GM12801 (cell line): ENCODE data around the gene MAP7.

Experiments
- TF ChIP-seq, protein P1 (sequence below): IDR thresholded peaks from one replicate; pipeline ENCODE4 v1.5.1; 2011; ENCODE audit warnings: control low read depth; ENCODE audit not compliant: insufficient read length; ENCODE audit errors: extremely low read depth

MAP7 gene

DNA sequence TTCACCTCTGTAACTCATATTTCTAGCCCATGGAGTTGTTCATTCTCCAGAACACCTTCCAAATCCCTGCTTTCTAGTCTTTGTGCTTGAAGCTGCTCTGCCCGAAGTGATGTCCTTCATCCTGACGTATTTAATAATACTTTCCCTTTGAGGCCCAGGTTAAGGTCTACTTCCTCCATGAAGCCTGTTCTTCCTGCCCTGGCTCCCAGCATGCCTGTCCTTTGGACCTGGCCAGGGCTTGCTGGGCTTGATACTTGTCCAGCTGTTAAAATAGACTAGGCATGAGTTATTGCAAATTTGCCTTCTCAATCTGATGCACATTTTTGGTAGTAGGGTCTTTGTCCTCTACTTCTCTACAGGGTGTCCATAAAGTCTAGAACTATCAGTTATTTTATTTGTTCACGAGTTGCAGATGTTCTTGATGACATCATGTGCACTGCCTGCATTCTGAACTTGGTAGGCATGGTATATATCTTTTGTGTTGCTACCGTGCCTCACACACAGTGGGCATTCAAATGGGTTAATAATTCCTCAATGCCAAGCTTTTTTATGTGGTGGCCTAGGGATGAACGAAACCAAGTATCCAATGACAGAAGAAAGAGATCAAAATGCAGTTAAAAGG is 3.1 kb upstream of the MAP7 start:
- TF ChIP-seq, protein P1, sequence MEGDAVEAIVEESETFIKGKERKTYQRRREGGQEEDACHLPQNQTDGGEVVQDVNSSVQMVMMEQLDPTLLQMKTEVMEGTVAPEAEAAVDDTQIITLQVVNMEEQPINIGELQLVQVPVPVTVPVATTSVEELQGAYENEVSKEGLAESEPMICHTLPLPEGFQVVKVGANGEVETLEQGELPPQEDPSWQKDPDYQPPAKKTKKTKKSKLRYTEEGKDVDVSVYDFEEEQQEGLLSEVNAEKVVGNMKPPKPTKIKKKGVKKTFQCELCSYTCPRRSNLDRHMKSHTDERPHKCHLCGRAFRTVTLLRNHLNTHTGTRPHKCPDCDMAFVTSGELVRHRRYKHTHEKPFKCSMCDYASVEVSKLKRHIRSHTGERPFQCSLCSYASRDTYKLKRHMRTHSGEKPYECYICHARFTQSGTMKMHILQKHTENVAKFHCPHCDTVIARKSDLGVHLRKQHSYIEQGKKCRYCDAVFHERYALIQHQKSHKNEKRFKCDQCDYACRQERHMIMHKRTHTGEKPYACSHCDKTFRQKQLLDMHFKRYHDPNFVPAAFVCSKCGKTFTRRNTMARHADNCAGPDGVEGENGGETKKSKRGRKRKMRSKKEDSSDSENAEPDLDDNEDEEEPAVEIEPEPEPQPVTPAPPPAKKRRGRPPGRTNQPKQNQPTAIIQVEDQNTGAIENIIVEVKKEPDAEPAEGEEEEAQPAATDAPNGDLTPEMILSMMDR: no peak

DNA sequence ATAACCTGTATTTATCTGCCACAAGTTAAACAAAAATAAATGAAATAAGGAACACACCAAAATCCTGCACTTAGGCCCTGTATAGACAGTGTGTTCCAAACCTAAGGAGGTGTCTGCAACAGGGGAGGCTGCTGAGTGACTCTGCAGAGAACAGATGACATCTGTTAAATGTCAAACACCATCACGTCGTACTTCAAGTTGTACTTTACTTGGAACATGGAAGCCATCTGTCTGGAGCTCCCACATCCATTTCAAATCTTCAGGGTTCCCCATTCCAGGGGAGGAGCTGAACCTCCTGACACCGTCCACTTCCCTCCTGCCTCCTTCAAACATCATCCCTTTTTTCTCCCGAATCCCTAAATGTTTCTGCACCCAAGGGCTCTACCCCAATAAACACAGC is 1.8 kb upstream of the MAP7 start:
- TF ChIP-seq, protein P1: no peak

DNA sequence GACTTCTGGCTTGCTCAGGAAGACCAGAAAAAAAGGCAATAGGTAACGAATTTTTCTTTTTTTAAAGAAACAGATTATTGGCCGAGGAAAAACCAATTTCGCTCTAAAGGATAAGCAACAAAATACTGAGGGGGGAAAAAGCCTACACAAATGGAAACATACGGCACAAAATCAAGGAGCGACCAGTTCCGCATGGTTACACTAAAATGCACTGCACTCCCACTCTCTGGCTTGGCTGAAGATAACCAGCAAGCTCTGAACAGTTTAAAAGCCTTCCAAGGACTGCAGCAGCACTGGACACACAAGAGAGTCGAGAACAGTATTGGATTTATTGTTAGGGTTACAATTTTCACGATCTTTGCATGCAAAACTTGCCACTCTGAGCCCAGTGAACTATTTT is 881 bp upstream of the MAP7 start:
- TF ChIP-seq, protein P1: no peak

DNA sequence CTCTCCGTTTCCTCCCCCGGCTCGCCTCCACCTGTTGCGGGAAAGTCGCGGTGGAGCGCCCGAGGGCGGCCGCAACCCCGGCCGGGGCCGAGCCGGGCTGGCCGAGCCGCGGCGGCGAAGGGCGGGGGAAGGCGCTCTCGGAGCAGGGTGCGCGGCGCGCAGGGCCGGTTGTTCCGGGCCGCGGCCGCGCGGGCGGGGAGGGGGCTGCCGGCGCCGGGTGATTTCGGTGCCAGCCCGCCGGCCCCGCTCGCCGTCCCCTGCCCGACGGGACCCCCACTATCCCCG is 235 bp downstream of the MAP7 start:
- TF ChIP-seq, protein P1: no peak

DNA sequence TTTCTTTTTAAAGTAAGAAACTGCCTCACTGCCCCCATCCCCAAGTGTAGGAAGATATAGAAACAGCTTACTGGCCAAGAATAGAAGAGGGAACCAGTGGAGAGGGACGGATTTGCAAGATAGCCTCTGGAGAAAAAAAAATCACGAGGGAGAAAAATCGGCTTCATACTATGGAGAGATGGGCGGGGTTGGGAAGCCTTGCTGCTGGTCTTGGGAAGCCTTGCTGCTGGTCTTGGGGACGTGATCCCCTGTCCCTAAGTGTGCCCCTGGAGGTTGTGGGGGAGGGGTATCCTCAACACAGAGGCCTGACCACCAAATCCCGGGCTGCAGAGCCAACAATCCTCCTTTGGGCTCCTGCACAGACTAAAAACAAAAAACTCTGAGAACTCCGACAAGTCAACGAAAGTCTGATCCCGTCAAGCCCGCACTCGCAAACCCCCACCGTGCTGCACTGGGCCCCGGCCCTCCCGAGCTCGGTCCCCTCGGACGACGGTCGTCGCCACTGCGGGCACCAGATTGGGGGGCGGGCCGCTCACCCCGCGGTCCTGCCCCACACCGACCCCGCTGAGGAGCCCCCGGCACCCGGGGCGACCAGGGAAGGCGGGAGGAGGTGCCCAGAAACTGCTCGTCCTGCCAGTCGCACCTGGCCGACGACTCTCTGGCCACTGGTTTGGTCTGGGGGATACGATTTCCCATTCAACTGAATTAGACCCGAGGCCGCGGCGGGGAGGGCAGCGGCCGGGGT is 750 bp downstream of the MAP7 start:
- TF ChIP-seq, protein P1: no peak

DNA sequence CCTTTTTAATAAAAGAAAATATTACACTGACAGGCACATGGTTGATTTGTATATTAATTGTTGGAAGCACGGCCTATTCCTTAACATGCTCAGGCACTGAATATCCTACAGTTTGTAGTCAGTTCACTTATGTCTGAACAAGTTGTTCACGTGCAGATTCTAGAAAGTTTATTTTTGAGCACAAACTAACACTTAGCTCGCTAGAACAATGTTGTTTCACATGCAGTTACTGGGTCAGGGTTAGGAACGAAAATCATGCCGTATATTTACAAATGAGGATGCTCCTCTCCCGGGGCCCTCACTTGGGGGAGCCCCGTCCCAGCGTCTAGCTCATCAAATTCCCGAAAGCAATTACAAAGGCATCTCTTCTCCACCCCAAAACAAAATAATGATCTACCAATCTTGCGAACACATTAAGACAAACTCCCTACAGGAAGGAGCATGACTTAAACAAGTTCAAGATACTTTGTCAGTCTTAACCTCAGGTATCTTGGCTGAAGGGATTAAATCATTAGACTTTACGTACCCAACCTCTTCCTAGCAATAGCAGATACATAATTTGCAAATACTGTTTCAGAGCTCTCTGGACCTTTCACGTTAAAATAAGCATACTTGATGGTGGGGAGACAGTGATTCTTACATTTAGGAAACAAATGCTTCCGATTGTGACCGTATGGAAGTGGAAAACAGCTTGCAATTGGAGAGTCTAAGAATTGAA is 1.5 kb downstream of the MAP7 start:
- TF ChIP-seq, protein P1: no peak

DNA sequence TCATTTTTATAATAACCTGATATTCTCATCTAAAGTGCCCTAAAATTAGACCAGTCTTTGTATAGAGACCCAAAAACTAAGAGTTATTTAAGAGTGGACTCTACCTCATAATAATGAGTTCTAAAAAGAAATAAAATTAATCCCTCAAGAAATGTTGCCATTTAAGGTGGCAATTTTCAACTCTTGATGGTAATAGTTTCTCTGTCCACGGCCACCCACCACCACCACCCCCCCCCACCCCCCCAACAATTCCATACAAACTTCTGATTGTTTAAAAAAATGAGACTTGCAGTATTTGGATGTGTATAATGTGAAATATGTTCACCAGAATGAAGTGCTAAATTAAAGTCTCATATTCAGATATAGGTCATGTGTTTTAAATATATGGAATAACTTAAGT is 2.4 kb downstream of the MAP7 start:
- TF ChIP-seq, protein P1: no peak
